GM21515 (cell line): Measurements from ENCODE around the gene HNRNPR.

Experiments
- ATAC-seq: cut with Tn5 transposase; IDR thresholded peaks from one replicate; pipeline ENCODE4 v1.9.1; 2021; ENCODE audit not compliant: unreplicated experiment

The HNRNPR gene

GRCh38 chr1:23369335-23370013, 25.4 kb upstream of the HNRNPR start, which contains the start of gene ZNF436:
TSS of gene ZNF436 (minus strand) at chr1:23369836. CDS start at chr1:23368005, 1,831 bp downstream.
- no peak for ATAC-seq

GRCh38 chr1:23368562-23369334, 24.7 kb upstream of the HNRNPR start:
- ATAC-seq: peak; percentile 70

GRCh38 chr1:23367791-23368561, 23.9 kb upstream of the HNRNPR start:
- peak; percentile 88 for ATAC-seq

GRCh38 chr1:23367451-23367790, 23.3 kb upstream of the HNRNPR start:
- no peak for ATAC-seq

GRCh38 chr1:23366598-23366997, 22.5 kb upstream of the HNRNPR start:
- no peak for ATAC-seq

GRCh38 chr1:23366146-23366545, 22.1 kb upstream of the HNRNPR start:
- no peak for ATAC-seq

- ATAC-seq: no peak
These were observed 18.2 kb upstream of the HNRNPR start for GRCh38 chr1:23362218-23362713.

GRCh38 chr1:23358310-23358875, 14.3 kb upstream of the HNRNPR start:
- no peak for ATAC-seq

- no peak for ATAC-seq
These were observed 13.2 kb upstream of the HNRNPR start for GRCh38 chr1:23357138-23357908.

GRCh38 chr1:23356471-23357137, 12.5 kb upstream of the HNRNPR start:
- no peak for ATAC-seq

- no peak for ATAC-seq
These were observed 10.2 kb upstream of the HNRNPR start for GRCh38 chr1:23354245-23354644.

GRCh38 chr1:23352096-23352695, 8.1 kb upstream of the HNRNPR start:
- ATAC-seq: no peak

GRCh38 chr1:23345920-23346319, 1.8 kb upstream of the HNRNPR start:
- no peak for ATAC-seq

- no peak for ATAC-seq
These were observed 946 bp upstream of the HNRNPR start for GRCh38 chr1:23344987-23345472.

GRCh38 chr1:23343221-23344110, 618 bp downstream of the HNRNPR start:
- peak; percentile 15 for ATAC-seq

GRCh38 chr1:23341931-23342692, 2.0 kb downstream of the HNRNPR start:
- no peak for ATAC-seq

GRCh38 chr1:23339632-23340031, 4.5 kb downstream of the HNRNPR start:
- no peak for ATAC-seq

GRCh38 chr1:23337869-23338268, 6.2 kb downstream of the HNRNPR start:
- no peak for ATAC-seq
